GM12878 (cell line): ENCODE data around the gene DNAH9.

Experiments used
- BMI1 ChIP-seq: fragments of 450-650 bp; IDR thresholded peaks from 2 replicates; pipeline ENCODE4 v1.6.1; 2016; ENCODE audit warnings: mild to moderate bottlenecking, moderate library complexity, borderline replicate concordance
- BRCA1 ChIP-seq: IDR thresholded peaks from 2 replicates; pipeline ENCODE4 v1.6.1; 2011; ENCODE audit warnings: low read depth, low read length, improper control_type of control experiment
- CTCF ChIP-seq, 3 experiments: IDR thresholded peaks in 2 of 3; conservative IDR thresholded peaks in 1 of 3; 2 replicates each; pipeline ENCODE4 v1.5.1; 2011; ENCODE audit warnings: low read depth in 3 of 3, low read length in 3 of 3, mild to moderate bottlenecking in 3 of 3, control low read depth in 2 of 3, moderate library complexity in 2 of 3, inconsistent platforms in 1 of 3, mixed read lengths in 1 of 3; ENCODE audit not compliant: control insufficient read depth in 2 of 3, insufficient read depth in 1 of 3; ENCODE audit errors: extremely low read depth in 1 of 3
- E2F8 ChIP-seq: fragments of 450-650 bp; IDR thresholded peaks from 2 replicates; pipeline ENCODE4 v1.6.1; 2018; ENCODE audit warnings: mild to moderate bottlenecking, low read depth, moderate library complexity; ENCODE audit not compliant: partially characterized antibody
- EZH2 ChIP-seq: IDR thresholded peaks from 2 replicates; pipeline ENCODE4 v1.6.1; 2012; ENCODE audit warnings: low read depth, mild to moderate bottlenecking, control low read depth, inconsistent platforms, low read length, borderline replicate concordance; ENCODE audit not compliant: control insufficient read depth
- FOXK2 ChIP-seq: fragments of 450-650 bp; IDR thresholded peaks from 2 replicates; pipeline ENCODE4 v1.6.1; 2017; ENCODE audit warnings: mild to moderate bottlenecking, moderate library complexity
- JUND ChIP-seq: IDR thresholded peaks from 2 replicates; pipeline ENCODE4 v1.6.1; 2012; ENCODE audit warnings: low read depth, mild to moderate bottlenecking, low read length, improper control_type of control experiment, moderate library complexity
- POLR2A ChIP-seq: IDR thresholded peaks from 2 replicates; pipeline ENCODE4 v1.6.1; 2011; ENCODE audit warnings: low read depth, mild to moderate bottlenecking, low read length
- RBBP5 ChIP-seq: fragments of 200-600 bp; sonication (generic); conservative IDR thresholded peaks from 2 replicates; pipeline ENCODE4 v1.6.1; 2016
- SP1 ChIP-seq: IDR thresholded peaks from one replicate; pipeline ENCODE4 v1.6.1; 2011; ENCODE audit warnings: low read depth, low read length
- SUPT20H ChIP-seq: IDR thresholded peaks from 2 replicates; pipeline ENCODE4 v1.6.1; 2011; ENCODE audit warnings: low read depth, mild to moderate bottlenecking, low read length, moderate library complexity, borderline replicate concordance; ENCODE audit not compliant: control insufficient read depth
- YY1 ChIP-seq: IDR thresholded peaks from 2 replicates; pipeline ENCODE4 v1.6.1; 2011; ENCODE audit warnings: low read depth, mild to moderate bottlenecking, low read length

- no peak for TF ChIP-seq CTCF (IDR thresholded peaks at IDR 0.05 in 2 of 3, conservative IDR thresholded peaks at IDR 0.05 in 1 of 3; ENCODE audit: control insufficient read depth in 2 of 3, extremely low read depth in 1 of 3, insufficient read depth in 1 of 3, low read depth in 3 of 3, low read length in 3 of 3)
- TF ChIP-seq BMI1 = no peak
- TF ChIP-seq SP1 = no peak
- no peak for TF ChIP-seq SUPT20H
- no peak for TF ChIP-seq RBBP5
- TF ChIP-seq BRCA1 = no peak
- no peak for TF ChIP-seq POLR2A
- no peak for TF ChIP-seq E2F8
- TF ChIP-seq YY1 = no peak
- TF ChIP-seq JUND = no peak
- no peak for TF ChIP-seq FOXK2
- no peak for TF ChIP-seq EZH2
Observed at GRCh38 chr17:11885051-11885450, 286.8 kb downstream of the DNAH9 start.
